GM04503 (cell line): Measurements from ENCODE around the gene HOXC5.

Experiments
- DNase-seq: peaks from one replicate; pipeline ENCODE4 v3.0.0-alpha.2; 2012; ENCODE audit warnings: low read depth

HOXC5 gene

GRCh38 chr12:54032627-54033100, at the start of gene HOXC5:
Gene HOXC5 (plus strand): TSS chr12:54033050. CDS start chr12:54033123, 73 bp downstream.
- no peak for DNase-seq

GRCh38 chr12:53983568-53983949, 49.3 kb upstream of the HOXC5 start:
- DNase-seq = no peak

- DNase-seq = no peak
Observed at GRCh38 chr12:53983950-53984572, 48.8 kb upstream of the HOXC5 start.

GRCh38 chr12:53984901-53985691, 47.8 kb upstream of the HOXC5 start, which contains the start of gene HOXC10:
Gene HOXC10 (plus strand): TSS chr12:53985146. CDS start chr12:53985260, 114 bp downstream.
- DNase-seq = peak; percentile 88

- no peak for DNase-seq
Observed at GRCh38 chr12:53985692-53985993, 47.2 kb upstream of the HOXC5 start.

GRCh38 chr12:53985994-53986685, 46.7 kb upstream of the HOXC5 start:
- DNase-seq = no peak

- DNase-seq = no peak
Observed at GRCh38 chr12:53986686-53987483, 46.0 kb upstream of the HOXC5 start.

GRCh38 chr12:53987787-53988230, 45.0 kb upstream of the HOXC5 start:
- DNase-seq = no peak

- no peak for DNase-seq
Observed at GRCh38 chr12:53988541-53989226, 44.2 kb upstream of the HOXC5 start.

- no peak for DNase-seq
Observed at GRCh38 chr12:53989227-53990113, 43.4 kb upstream of the HOXC5 start.

GRCh38 chr12:53990311-53991076, 42.4 kb upstream of the HOXC5 start:
- no peak for DNase-seq

GRCh38 chr12:53991077-53991460, 41.8 kb upstream of the HOXC5 start:
- peak; percentile 84 for DNase-seq

GRCh38 chr12:53992377-53992889, 40.4 kb upstream of the HOXC5 start:
- no peak for DNase-seq

- no peak for DNase-seq
Observed at GRCh38 chr12:53993162-53994008, 39.5 kb upstream of the HOXC5 start.

GRCh38 chr12:53994009-53994263, 38.9 kb upstream of the HOXC5 start:
- no peak for DNase-seq

GRCh38 chr12:53994264-53995001, 38.4 kb upstream of the HOXC5 start:
- no peak for DNase-seq

GRCh38 chr12:53995002-53995377, 37.9 kb upstream of the HOXC5 start:
- DNase-seq = no peak
